H1 (cell line): Measurements from ENCODE around the gene GNG12. TPM values are rescaled to one million over a fixed set of nuclear protein-coding genes. Genes with fewer than 3 reads are reported as not detected.

Experiments
- CTCF ChIA-PET: fragments of 300-600 bp; sonication (Branson Sonifier 250); formaldehyde crosslinking; loops from one replicate; lab custom pipeline; 2021; ENCODE audit not compliant: partially characterized antibody; lab: Charles Lee
- POLR2A ChIA-PET: fragments of 300-600 bp; sonication (Branson Sonifier 250); formaldehyde crosslinking; loops from one replicate; lab custom pipeline; 2021; ENCODE audit warnings: inconsistent platforms; ENCODE audit not compliant: partially characterized antibody; lab: Charles Lee
- DNase-seq, 2 experiments: peaks; one replicate each; pipeline versions ENCODE4 v3.0.0 to v3.0.0-alpha.2; 2010 to 2022; ENCODE audit warnings: low spot score in 2 of 2, low read depth in 1 of 2, mixed read lengths in 1 of 2
- FAIRE-seq: peaks from 2 replicates; lab custom pipeline; 2011; peaks lifted over from hg19 to GRCh38; lab: Jason Lieb, UNC
- H2AFZ ChIP-seq: 2 replicates; pipeline ENCODE4 v1.8.1; 2012; ENCODE audit warnings: low read length, inconsistent platforms
- H2AK5ac ChIP-seq: 2 replicates; pipeline ENCODE4 v1.6.1; 2013; ENCODE audit warnings: low read depth, low read length
- H2BK120ac ChIP-seq: replicated peaks from 2 replicates; pipeline ENCODE3; 2013; ENCODE audit warnings: low read depth, low read length, inconsistent platforms
- H2BK12ac ChIP-seq: 2 replicates; pipeline ENCODE4 v1.6.1; 2013; ENCODE audit warnings: low read depth, low read length
- H2BK15ac ChIP-seq: 2 replicates; pipeline ENCODE4 v1.6.1; 2013; ENCODE audit warnings: low read length
- H2BK20ac ChIP-seq: 2 replicates; pipeline ENCODE4 v1.6.1; 2013; ENCODE audit warnings: low read length
- H2BK5ac ChIP-seq: 2 replicates; pipeline ENCODE4 v1.6.1; 2013; ENCODE audit warnings: low read depth, low read length
- H3K14ac ChIP-seq: 2 replicates; pipeline ENCODE4 v1.6.1; 2013; ENCODE audit warnings: inconsistent platforms; ENCODE audit not compliant: insufficient read length
- H3K18ac ChIP-seq: 2 replicates; pipeline ENCODE4 v1.6.1; 2013; ENCODE audit warnings: low read length; ENCODE audit errors: extremely low read depth
- H3K23ac ChIP-seq: 2 replicates; pipeline ENCODE4 v1.6.1; 2013; ENCODE audit warnings: inconsistent platforms; ENCODE audit not compliant: insufficient read length
- H3K23me2 ChIP-seq: 2 replicates; pipeline ENCODE4 v1.6.1; 2013; ENCODE audit warnings: low read depth, low read length
- H3K27ac ChIP-seq: 2 replicates; pipeline ENCODE4 v1.6.1; 2011; ENCODE audit warnings: low read depth, low read length, inconsistent platforms
- H3K27me3 ChIP-seq, 4 experiments: replicated peaks in 1 of 4; 1 replicate in 1 of 4; 2 replicates in 3 of 4; pipeline versions ENCODE4 v1.6.1 to v1.8.1; 2011 to 2013; ENCODE audit warnings: low read length in 3 of 4, mild to moderate bottlenecking in 3 of 4, inconsistent platforms in 2 of 4, mixed read lengths in 2 of 4, moderate library complexity in 1 of 4; ENCODE audit not compliant: control insufficient read depth in 3 of 4, insufficient read depth in 3 of 4; ENCODE audit errors: extremely low read depth in 1 of 4
- H3K36me3 ChIP-seq, 4 experiments: 2 replicates each; pipeline versions ENCODE4 v1.6.1 to v1.8.1; 2011 to 2013; ENCODE audit warnings: mild to moderate bottlenecking in 4 of 4, low read length in 3 of 4, moderate library complexity in 2 of 4, control low read depth in 1 of 4, inconsistent platforms in 1 of 4; ENCODE audit not compliant: insufficient read depth in 4 of 4, control insufficient read depth in 2 of 4
- H3K4ac ChIP-seq: replicated peaks from 2 replicates; pipeline ENCODE3; 2013; ENCODE audit warnings: low read length, low read depth, mixed read lengths, inconsistent platforms; ENCODE audit not compliant: insufficient read length
- H3K4me1 ChIP-seq, 4 experiments: replicated peaks in 1 of 4; 1 replicate in 1 of 4; 2 replicates in 3 of 4; pipeline versions ENCODE4 v1.6.1 to v1.8.1; 2011 to 2013; ENCODE audit warnings: low read length in 3 of 4, inconsistent platforms in 2 of 4, mixed read lengths in 1 of 4; ENCODE audit not compliant: insufficient read depth in 4 of 4, control insufficient read depth in 3 of 4
- H3K4me2 ChIP-seq, 2 experiments: 2 replicates each; pipeline versions ENCODE4 v1.6.1 to v1.8.1; 2011 to 2013; ENCODE audit warnings: low read depth in 2 of 2, low read length in 2 of 2, control low read depth in 1 of 2, inconsistent platforms in 1 of 2, mild to moderate bottlenecking in 1 of 2; ENCODE audit not compliant: insufficient read depth in 1 of 2
- H3K4me3 ChIP-seq, 4 experiments: fragments of 200-600, 300-600 bp in 1 of 4; sonication (generic), shearing (Covaris generic), sonication (Bioruptor Twin) in 1 of 4; 2 replicates each; pipeline versions ENCODE4 v1.5.1 to v1.8.1; 2011 to 2016; ENCODE audit warnings: low read length in 4 of 4, low read depth in 3 of 4, control low read depth in 2 of 4, inconsistent platforms in 2 of 4, mild to moderate bottlenecking in 2 of 4, mixed read lengths in 1 of 4, moderate library complexity in 1 of 4; ENCODE audit not compliant: insufficient read depth in 2 of 4; ENCODE audit errors: extremely low read depth in 1 of 4
- H3K56ac ChIP-seq: replicated peaks from 2 replicates; pipeline ENCODE3; 2013; ENCODE audit warnings: low read depth, mild to moderate bottlenecking, mixed read lengths, low read length, inconsistent platforms; ENCODE audit not compliant: insufficient read length
- H3K79me1 ChIP-seq: 2 replicates; pipeline ENCODE4 v1.6.1; 2013; ENCODE audit warnings: low read depth, low read length, control low read depth
- H3K79me2 ChIP-seq, 2 experiments: 2 replicates each; pipeline versions ENCODE4 v1.6.1 to v1.8.1; 2012 to 2013; ENCODE audit warnings: low read length in 2 of 2, mild to moderate bottlenecking in 2 of 2, inconsistent platforms in 1 of 2; ENCODE audit not compliant: insufficient read depth in 2 of 2, control insufficient read depth in 1 of 2
- H3K9ac ChIP-seq, 4 experiments: replicated peaks in 1 of 4; 1 replicate in 1 of 4; 2 replicates in 3 of 4; pipeline versions ENCODE4 v1.6.1 to v1.8.1; 2011 to 2013; ENCODE audit warnings: low read depth in 3 of 4, low read length in 3 of 4, control low read depth in 2 of 4, mild to moderate bottlenecking in 2 of 4, moderate library complexity in 2 of 4, inconsistent platforms in 1 of 4; ENCODE audit errors: extremely low read depth in 1 of 4
- H3K9me3 ChIP-seq, 2 experiments: 2 replicates each; pipeline versions ENCODE4 v1.6.1 to v1.8.1; 2012 to 2013; ENCODE audit warnings: mild to moderate bottlenecking in 2 of 2, moderate library complexity in 2 of 2, control low read depth in 1 of 2, inconsistent platforms in 1 of 2, low read depth in 1 of 2, low read length in 1 of 2, mixed read lengths in 1 of 2; ENCODE audit not compliant: insufficient read depth in 2 of 2
- H4K20me1 ChIP-seq, 2 experiments: replicated peaks in 1 of 2; 2 replicates each; pipeline versions ENCODE3 to v1.8.1; 2011 to 2013; ENCODE audit warnings: inconsistent platforms in 2 of 2, low read length in 2 of 2, mild to moderate bottlenecking in 1 of 2; ENCODE audit not compliant: insufficient read depth in 2 of 2, control insufficient read depth in 1 of 2
- H4K5ac ChIP-seq: 2 replicates; pipeline ENCODE4 v1.6.1; 2013; ENCODE audit warnings: low read length, low read depth, mixed read lengths, inconsistent platforms; ENCODE audit not compliant: insufficient read length
- H4K8ac ChIP-seq: 2 replicates; pipeline ENCODE4 v1.8.0; 2013; ENCODE audit warnings: mild to moderate bottlenecking, moderate library complexity, low read length, inconsistent platforms; ENCODE audit not compliant: insufficient read depth; ENCODE audit errors: extremely low read depth
- H4K91ac ChIP-seq: replicated peaks from 2 replicates; pipeline ENCODE3; 2013; ENCODE audit warnings: low read length, mixed read lengths, inconsistent platforms; ENCODE audit not compliant: insufficient read length
- BCL11A ChIP-seq, 2 experiments: IDR thresholded peaks; one replicate each; pipeline ENCODE4 v1.6.1; 2011; ENCODE audit warnings: low read depth in 2 of 2, low read length in 2 of 2, mild to moderate bottlenecking in 2 of 2
- EGR1 ChIP-seq: IDR thresholded peaks from 2 replicates; pipeline ENCODE4 v1.6.1; 2011; ENCODE audit warnings: low read depth, low read length, borderline replicate concordance
- MAX ChIP-seq: IDR thresholded peaks from 2 replicates; pipeline ENCODE4 v1.6.1; 2012; ENCODE audit warnings: inconsistent platforms
- PHF8 ChIP-seq: fragments of 200-600 bp; sonication (generic); conservative IDR thresholded peaks from 2 replicates; pipeline ENCODE4 v1.7.1; 2012; ENCODE audit warnings: low read depth, mild to moderate bottlenecking, inconsistent platforms, low read length, moderate library complexity
- POU5F1 ChIP-seq: IDR thresholded peaks from 2 replicates; pipeline ENCODE4 v1.6.1; 2011; ENCODE audit warnings: low read depth, mild to moderate bottlenecking, low read length, moderate library complexity
- RAD21 ChIP-seq, 2 experiments: IDR thresholded peaks in 1 of 2; conservative IDR thresholded peaks in 1 of 2; 2 replicates each; pipeline ENCODE4 v1.6.1; 2011; ENCODE audit warnings: low read depth in 2 of 2, low read length in 2 of 2, improper control_type of control experiment in 1 of 2, inconsistent platforms in 1 of 2, mild to moderate bottlenecking in 1 of 2, moderate library complexity in 1 of 2
- RFX5 ChIP-seq: IDR thresholded peaks from 2 replicates; pipeline ENCODE4 v1.6.1; 2011; ENCODE audit warnings: low read depth, low read length, improper control_type of control experiment, borderline replicate concordance
- SIN3A ChIP-seq, 2 experiments: IDR thresholded peaks in 1 of 2; conservative IDR thresholded peaks in 1 of 2; 2 replicates each; pipeline ENCODE4 v1.6.1; 2011 to 2012; ENCODE audit warnings: low read length in 2 of 2, improper control_type of control experiment in 1 of 2, low read depth in 1 of 2, mild to moderate bottlenecking in 1 of 2
- SIRT6 ChIP-seq: IDR thresholded peaks from one replicate; pipeline ENCODE4 v1.7.1; 2012; ENCODE audit warnings: low read length, inconsistent platforms
- TAF7 ChIP-seq: optimal IDR thresholded peaks from 2 replicates; pipeline ENCODE3; 2011; ENCODE audit warnings: low read depth, mild to moderate bottlenecking, inconsistent platforms, low read length, moderate library complexity, borderline replicate concordance
- TEAD4 ChIP-seq: IDR thresholded peaks from 2 replicates; pipeline ENCODE4 v1.6.1; 2012; ENCODE audit warnings: low read depth, low read length, inconsistent platforms, mixed read lengths
- YY1 ChIP-seq: IDR thresholded peaks from 2 replicates; pipeline ENCODE4 v1.6.1; 2011; ENCODE audit warnings: low read depth, mild to moderate bottlenecking, low read length
- ZNF274 ChIP-seq: IDR thresholded peaks from 2 replicates; pipeline ENCODE4 v1.7.0; 2012; ENCODE audit warnings: low read length, borderline replicate concordance; ENCODE audit errors: extremely low read depth
- WGBS, 2 experiments: shearing (Covaris generic) in 1 of 2; methylation state at CpG; one replicate each; pipeline versions ENCODE4 v1.1.6 to v1.1.7; 2013 to 2015; ENCODE audit warnings: low lambda C conversion rate in 2 of 2, mixed read lengths in 2 of 2, inconsistent platforms in 1 of 2, low coverage in 1 of 2, missing lambda C conversion rate in 1 of 2; ENCODE audit not compliant: insufficient replicate concordance in 2 of 2, insufficient coverage in 1 of 2, insufficient read length in 1 of 2; ENCODE audit errors: extremely low coverage in 1 of 2, missing lambda C conversion rate in 1 of 2; 5-methylcytosine and 5-hydroxymethylcytosine counted together
- polyA plus RNA-seq, 7 experiments: library from polyadenylated mRNA; depleted of rRNA in 3 of 7; stranded (reverse) in 5 of 7; unstranded in 2 of 7; fragments of >200 nt in 5 of 7; fragments of 200-250 nt in 2 of 7; gene quantifications; 1 replicate in 5 of 7; 2 replicates in 1 of 7; 4 replicates in 1 of 7; pipeline versions ENCODE4 v1.2.1 to v1.2.3, GENCODE V29; 2011 to 2013; ENCODE audit warnings: missing spikeins in 2 of 7, mixed read lengths in 2 of 7
- total RNA-seq: library from RNA; stranded (reverse); fragmentation: NEBNext Ultra II Directional; extraction: Animal tissue kit (Norgen Biotek cat#: 25700); gene quantifications from 2 replicates; pipeline ENCODE4 v1.2.1, GENCODE V29; 2021

GNG12 gene
- total and polyA plus RNA-seq, 2 of the 8 experiments (the other 6 are each of a cell fraction or from before 2014, with no cell fraction given) = 11.4 to 35.8 TPM

- Histone ChIP-seq H3K4me1 (no peaks in the 10 kb centered on the region), H3K9ac (no peak overlapping the region), H3K14ac (no peak overlapping the region), H2BK15ac (no peak overlapping the region), H3K4ac (no peak overlapping the region), H3K23me2 (no peaks in the 10 kb centered on the region), H2BK120ac (no peak overlapping the region), H2BK20ac (no peak overlapping the region), H3K56ac (no peak overlapping the region), H2BK12ac (no peak overlapping the region), H3K23ac (no peak overlapping the region), H4K20me1 (no peaks in the 10 kb centered on the region), H2BK5ac (no peak overlapping the region), H3K27ac (no peak overlapping the region), H3K79me1 (no peaks in the 10 kb centered on the region), H3K36me3 (no peaks in the 10 kb centered on the region), H4K5ac (no peak overlapping the region), H3K27me3 (no peaks in the 10 kb centered on the region), H3K9me3 (no peaks in the 10 kb centered on the region; a peak in 1 of 4 replicates), H3K18ac (no peak overlapping the region), H4K91ac (no peak overlapping the region), H3K4me3 (no peak overlapping the region), H3K79me2 (no peaks in the 10 kb centered on the region; a peak in 1 of 4 replicates), H3K4me2 (no peak overlapping the region), H4K8ac (no peak overlapping the region), H2AK5ac (no peak overlapping the region), H2AFZ (no peak overlapping the region)
- no peak for TF ChIP-seq YY1
- TF ChIP-seq TAF7 = no peak
- TF ChIP-seq RFX5 = no peak
- TF ChIP-seq SIRT6 = no peak
- TF ChIP-seq ZNF274 = no peak
- TF ChIP-seq PHF8 = no peak
- TF ChIP-seq EGR1 = no peak
- TF ChIP-seq RAD21 (IDR thresholded peaks at IDR 0.05 in 1 of 2, conservative IDR thresholded peaks at IDR 0.05 in 1 of 2; ENCODE audit: low read depth in 2 of 2, low read length in 2 of 2) = no peak
- no peak for TF ChIP-seq BCL11A (IDR thresholded peaks at IDR 0.05; ENCODE audit: low read depth in 2 of 2, low read length in 2 of 2)
- no peak for TF ChIP-seq MAX
- TF ChIP-seq SIN3A (conservative IDR thresholded peaks at IDR 0.05 in 1 of 2, IDR thresholded peaks at IDR 0.05 in 1 of 2; ENCODE audit: low read depth in 1 of 2, low read length in 2 of 2) = no peak
- TF ChIP-seq TEAD4 = no peak
- TF ChIP-seq POU5F1 = no peak
- DNase-seq (no peak), FAIRE-seq (no peak)
- ChIA-PET POLR2A (no interaction called here), CTCF (interaction anchor here (0.8 to 1.0 kb wide), 2 partner anchors 13 to 19 kb away, joined by 3 to 4 read pairs; no protein-coding TSS in a partner anchor)
- WGBS, 2 experiments = 87% methylated on average over 6 of the region's 6 CpGs; no CpG with 5 or more reads in 1 of the 2 experiments
These were observed 48.6 kb downstream of the GNG12 start for GRCh38 chr1:67784545-67785186.
